ENCODE data around the gene RPUSD4.

RPUSD4 gene

DNA sequence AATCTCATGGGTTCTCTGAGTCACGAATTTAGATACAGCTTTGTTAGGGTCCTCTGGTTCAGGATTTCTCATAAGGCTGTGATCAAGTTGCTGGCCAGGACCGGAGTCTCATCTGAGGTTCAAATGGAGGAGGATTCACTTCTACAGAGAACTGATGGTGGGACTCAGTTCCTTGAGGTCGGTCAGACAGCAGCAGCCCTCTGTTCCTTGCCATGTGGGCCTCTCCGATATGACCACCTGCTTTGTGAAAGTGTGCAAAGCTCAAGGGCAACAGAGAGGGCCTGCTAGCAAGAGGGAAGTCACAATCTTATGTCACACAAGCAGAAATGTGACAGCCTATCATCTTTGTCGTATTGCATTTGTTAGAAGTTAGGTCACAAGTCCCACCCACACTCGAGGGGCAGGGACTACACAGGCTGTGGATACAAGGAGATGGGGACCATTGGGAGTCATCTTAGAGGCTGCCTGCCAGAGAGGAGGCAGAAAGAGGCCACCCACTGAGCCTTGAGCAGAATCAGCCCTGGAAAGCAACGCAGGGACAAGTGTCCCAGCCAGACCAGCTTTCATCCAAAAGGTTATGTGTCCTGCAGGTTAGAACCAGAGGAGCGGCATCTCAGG lies 34.5 kb downstream of the RPUSD4 start:
- DNase-seq: no peak

DNA sequence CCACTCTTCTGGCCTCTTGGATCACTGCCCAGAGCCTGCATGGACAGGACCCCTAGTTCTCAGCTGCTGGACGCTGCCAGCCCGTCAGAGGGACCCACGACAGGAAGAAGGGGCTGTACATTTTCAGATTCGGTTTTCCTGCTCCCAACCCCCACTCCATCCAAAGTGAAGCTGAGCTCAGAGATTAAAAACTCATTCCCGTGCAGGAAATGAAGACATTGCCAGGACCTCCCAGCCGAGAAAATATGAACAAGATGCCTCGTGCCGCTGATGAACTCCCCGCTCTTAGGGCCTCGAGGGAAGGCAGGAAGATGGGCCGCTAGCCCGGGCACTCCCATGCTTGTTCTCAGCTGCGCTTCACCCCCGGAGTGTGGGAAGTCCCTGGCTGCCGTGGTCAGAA lies 36.1 kb downstream of the RPUSD4 start:
- DNase-seq: no peak

DNA sequence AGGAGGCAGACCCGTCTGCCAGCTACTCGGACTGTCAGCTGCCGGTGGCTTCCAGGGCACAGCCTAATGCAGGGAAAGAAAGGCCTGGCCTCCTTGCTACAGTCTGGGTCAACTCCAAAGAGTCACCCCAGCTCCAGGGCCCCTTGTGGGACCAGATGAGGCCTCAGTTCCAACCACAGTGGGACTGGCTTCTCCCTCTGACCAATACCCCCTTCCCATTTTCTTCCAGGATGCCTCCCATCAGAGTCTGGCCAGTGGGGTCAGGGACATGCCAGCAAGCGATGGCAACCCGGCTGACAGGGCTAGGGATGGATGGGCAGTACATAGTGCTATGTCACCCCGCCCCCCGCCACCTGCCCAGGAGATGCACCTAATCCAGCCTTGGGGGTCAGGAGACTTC lies 36.6 kb downstream of the RPUSD4 start:
- DNase-seq: no peak

DNA sequence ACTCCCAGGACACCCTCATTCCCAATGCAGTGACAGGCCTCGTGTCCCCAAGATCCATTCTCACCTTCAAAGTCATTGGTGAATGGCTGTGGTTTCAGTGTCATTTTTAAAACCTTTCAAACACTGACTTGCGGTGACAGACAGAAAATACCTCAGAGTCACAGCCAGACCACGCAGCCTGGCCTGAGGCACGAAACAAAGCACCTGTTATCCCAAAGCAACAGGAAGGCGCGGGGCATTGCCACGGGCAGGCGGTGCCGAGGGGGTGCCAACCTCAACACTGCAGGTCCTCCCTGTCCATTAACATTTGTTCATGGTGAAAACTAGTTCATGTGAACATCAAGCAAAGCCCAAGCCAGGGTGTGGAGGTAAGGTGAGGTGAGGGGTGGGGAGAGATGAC lies 38.2 kb downstream of the RPUSD4 start:
- no peak for DNase-seq

DNA sequence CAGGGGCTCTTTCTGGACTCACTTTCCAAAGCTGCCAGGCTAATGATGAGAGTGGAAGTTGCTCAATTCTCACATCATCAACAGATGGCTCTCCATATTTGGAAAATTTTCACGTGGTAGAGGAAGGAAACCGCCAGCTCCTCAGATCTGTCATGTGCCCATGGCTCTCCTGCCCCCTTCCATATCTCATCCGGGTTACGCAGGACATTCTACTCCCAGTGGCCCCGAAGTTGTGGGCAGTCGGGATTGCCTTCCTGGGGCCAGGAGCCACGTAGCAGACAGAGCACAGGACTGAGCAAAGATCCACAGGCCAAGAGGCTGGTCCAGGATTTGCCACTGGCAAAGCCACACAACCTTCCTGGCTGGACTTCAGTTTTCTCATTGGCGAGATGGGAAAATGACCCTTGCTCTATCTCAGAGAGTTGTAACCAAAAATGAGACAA lies 38.8 kb downstream of the RPUSD4 start:
- DNase-seq: no peak

DNA sequence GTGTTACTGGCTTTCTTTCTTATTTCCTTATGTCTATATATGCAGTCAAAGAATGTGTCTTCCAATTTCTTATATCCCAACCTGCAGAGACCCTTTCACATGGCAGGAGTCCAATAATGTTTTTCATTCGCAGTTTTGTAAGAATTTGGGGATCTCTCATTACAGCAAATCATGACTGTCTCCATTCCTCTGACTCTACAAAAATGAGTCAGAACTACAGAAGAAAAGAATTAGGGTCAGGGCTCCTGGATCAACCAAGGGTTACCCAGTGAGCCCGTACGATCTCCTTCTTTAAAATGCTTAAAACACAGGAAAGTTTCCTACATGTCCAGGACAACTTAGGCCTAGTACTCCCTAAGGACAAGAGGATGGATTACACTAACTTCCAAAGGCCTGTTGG lies 42.2 kb downstream of the RPUSD4 start:
- DNase-seq: no peak

DNA sequence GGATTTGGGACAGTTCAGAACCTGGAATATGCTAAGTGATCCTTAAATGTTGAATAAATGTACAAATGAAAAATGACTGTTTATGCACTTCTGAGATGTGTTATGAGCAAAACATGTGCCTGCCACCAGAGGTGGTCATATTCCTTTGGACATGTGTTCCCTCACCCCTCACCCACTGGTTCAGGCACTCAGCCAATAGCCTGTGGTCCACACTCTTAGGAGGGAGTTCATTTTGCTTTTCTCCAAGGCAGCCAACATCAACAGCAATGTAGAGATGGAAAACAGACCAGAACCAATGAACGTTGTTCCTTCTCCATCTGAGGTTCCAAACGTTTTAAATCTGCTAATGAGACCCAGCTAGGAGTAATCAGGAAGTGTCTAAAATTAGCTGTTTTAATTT lies 44.0 kb downstream of the RPUSD4 start:
- DNase-seq: no peak

DNA sequence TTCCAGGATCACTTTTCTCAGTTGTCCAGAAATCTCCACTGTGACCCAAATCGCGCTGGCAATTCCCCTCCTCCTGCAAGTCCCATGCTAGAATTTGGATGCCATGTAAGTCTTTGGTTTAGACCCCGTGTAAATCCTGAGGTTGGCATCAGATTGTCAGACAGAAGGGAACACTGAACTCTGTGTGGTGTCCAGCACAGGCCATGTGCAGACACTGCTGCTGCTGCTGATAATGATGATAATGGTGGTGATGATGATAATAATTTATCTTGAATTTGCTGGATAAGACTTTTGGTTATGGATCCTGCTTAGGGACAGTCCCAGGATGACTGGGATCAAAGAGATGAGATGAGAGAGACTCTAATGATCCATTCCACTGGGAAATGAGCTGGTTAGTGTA lies 45.0 kb downstream of the RPUSD4 start:
- DNase-seq: no peak

DNA sequence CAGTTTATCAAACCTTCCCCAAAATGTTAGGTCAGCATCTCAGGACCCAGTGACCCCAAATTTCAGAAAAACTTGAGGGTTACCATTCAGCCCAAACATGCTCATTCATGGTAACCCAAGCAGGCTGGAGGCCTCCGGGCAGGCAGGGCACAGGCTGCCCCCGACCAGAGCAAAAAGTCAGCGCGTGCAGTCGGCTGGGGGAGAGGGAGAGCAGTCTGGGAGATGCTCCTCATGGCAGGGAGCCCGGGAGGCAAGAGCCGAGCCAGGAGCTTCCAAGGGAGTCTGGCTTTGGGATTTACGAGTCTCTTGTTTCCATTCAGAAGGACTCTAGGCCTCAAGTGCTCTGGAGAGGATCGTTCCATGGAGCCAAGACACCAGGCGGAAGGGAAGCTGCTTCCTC lies 45.7 kb downstream of the RPUSD4 start:
- no peak for DNase-seq

DNA sequence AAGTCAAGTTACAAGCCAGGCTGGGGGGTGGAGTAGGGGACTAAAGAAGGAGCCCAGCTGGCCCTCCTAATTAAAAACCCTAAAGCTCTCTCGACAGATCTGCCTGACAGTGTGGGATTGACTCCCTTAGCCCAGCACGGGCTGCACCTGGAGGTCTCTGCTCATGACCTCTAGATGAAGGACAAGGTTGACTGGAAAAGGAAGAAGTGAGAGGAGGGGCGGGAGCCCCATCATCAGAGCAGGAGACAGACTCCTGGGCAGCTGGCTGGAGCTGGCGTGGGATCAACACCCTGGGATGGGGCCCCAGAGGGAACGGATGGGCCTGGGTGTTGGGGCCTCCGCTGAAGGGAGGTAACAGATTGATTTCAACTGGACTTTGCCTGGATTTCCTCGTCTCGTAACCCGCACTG lies 46.1 kb downstream of the RPUSD4 start:
- DNase-seq: no peak

DNA sequence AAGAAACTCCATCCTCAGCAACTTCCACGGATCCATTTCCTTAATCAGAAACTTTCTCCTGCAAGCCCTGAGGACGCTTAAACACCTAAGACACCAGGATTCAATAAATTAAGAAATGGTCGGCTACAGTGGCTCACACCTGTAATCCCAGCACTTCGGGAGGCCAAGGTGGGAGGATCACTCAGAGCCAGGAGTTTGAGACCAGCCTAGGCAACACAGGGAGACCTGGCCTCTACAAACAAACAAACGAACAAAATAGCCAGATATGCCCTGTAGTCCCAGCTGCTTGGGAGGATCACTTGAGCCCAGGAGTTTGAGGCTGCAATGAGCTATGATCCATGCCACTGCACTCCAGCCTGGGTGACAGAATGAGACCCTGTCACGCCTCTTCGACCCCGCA lies 46.7 kb downstream of the RPUSD4 start:
- DNase-seq: no peak

DNA sequence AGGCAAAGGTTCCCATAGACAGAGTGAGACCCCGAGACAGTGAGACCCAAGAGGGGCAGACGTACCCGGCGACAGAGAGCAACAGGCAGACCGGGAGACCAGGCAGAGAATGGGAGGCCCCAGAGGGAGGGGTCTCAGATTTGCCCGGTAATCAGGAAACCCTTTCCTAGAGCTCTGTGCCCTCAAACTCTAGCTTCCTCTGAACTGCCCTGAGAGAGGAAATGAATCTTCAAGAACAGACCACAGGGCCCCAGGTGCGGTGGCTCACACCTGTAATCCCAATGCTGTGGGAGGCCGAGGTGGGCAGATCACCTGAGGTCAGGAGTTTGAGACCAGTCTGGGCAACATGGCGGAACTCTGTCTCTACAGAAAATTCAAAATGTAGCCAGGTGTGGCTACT lies 47.7 kb downstream of the RPUSD4 start:
- DNase-seq: no peak

DNA sequence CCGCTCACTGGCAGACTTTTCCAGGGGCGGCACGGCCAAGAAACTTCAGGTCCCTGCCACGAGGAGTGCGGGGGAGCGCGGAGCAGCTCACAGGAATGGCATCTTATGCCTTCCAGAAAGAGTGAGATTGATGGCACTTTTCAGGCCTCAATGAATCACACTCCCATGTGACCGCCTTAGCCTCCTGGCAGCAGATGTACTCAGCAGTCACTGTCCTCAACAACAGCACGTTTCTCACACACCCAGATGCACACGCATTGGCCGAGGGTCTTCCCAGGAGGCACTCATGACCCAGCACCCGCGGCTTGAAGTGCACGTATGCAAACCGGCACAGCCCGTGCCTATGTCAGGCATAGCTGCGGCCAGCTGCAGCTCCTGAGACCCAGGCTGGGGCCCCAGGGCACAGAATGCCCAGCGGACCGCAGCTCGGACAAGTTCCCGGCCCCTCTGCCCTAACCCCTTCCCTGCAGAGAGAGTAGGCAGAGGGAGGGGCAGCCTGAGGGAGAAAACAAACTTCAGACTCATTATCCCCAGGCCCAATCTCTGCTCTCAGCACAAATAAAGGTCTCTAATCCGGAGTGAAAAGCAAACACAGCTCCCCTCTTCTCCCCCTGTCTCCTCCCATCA lies 48.3 kb downstream of the RPUSD4 start:
- DNase-seq: peak; percentile 34

DNA sequence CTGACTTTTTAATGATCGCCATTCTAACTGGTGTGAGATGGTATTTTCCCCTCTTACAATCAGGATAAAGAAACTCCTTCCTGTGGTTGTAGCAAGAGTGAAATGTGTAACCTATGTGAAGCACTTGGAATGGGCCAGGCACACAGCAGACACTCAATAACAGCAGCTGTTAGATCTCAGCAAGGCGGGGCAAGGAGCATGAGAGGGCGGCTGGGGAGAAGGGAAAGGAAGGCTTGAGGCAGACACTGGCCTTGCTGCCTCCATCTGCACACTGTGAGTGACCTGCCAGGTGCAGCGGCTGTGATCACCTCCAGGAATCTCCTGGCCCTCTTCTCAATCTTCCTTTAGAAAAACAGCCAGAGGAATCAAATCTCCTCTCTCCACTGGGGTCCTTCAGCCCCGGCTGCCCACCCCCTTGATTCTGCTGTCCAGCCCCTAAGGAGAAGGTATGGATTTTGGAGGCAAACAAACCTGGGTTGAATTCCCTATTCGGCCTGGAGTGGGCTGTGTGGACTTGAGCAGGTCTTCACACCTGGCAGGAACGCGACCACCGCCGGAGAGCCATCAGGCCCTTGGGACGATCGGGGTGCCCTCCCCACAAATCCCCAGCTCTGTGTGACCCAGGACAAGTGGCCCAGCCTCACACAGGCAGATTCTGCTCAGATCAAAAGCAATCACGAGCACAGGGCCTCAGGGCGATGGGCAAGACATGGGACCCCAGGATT lies 49.0 kb downstream of the RPUSD4 start:
- DNase-seq: no peak

DNA sequence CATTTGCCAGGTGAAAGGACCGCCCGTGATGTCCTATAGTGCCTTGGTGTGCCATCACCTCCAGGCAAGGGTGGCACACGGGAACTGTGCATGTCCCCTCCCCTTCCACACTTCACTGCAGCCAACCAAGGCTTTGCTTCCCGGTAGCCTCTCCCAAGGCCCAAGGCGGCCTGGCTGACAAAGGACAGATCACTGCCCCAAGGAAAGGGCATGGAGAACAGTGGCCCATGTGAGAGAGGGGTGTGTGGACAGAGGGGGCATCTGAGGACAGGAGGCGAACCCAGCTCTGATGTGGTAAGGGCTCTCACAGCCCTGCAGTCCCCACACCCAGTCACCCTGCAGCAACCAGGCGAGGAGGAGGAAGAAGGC lies 50.4 kb downstream of the RPUSD4 start:
- no peak for DNase-seq

DNA sequence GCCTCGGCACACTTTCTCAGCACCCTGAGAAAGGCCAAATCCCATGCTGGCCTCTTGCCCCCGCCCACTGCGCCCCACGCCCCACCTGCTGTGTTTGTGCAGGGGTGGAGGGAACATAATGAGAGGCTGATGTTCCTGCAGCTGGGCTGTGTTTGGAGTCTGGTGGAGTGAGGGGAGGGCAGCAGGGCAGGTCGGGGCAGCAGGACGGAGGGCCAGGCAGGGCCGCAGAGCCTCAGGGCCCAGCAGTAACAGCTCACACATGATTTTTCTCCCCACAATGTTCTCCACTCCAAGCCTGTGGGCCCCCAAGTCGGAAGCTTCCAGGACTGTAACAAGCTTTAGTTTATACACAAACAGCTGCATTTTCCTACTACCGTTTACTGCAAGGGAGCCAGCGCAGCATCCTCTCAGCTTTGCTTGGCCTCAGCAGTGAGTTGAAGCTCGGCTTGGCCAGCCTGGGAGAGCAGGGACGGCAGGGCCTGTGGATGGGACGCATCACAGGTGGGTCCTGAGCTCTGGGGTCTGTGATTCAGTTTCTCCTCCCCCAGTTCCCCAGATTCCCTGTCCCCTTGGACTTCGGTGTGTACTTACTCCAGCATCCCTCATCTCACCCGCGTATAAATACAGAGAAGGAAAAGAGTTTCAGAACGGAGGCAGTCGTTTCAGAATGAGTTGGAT lies 51.0 kb downstream of the RPUSD4 start:
- DNase-seq: peak; percentile 86

DNA sequence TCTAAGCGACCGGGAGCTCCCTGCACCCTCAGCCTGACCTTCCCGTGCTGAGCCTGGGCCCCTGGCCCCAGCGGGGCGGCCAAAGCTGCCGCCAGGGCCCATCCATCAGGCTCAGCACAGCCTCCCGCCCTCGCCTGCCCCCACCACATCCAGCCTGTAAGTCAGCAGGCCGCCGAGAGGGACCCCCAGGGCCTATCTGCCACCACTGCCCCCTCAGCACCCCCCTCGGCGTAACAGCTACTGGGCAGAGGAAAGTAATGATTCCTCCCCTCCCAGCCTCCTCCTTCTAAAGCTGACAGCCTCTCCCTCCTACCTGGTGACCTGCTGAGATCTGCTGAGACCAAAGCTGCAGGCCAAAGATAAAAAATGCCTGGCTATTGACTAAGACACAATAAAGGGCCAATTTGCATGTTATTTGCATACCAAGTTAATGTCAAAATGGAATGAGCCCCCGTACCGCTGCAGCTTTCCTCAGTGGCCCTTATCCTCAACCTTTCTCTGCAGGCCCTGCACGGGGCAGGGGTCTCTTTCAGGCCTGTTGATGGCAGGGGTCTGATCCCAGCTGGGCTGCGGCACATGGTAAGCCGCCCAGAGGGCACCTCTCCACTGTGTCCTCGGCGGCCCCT lies 51.6 kb downstream of the RPUSD4 start:
- peak; percentile 98 for DNase-seq

DNA sequence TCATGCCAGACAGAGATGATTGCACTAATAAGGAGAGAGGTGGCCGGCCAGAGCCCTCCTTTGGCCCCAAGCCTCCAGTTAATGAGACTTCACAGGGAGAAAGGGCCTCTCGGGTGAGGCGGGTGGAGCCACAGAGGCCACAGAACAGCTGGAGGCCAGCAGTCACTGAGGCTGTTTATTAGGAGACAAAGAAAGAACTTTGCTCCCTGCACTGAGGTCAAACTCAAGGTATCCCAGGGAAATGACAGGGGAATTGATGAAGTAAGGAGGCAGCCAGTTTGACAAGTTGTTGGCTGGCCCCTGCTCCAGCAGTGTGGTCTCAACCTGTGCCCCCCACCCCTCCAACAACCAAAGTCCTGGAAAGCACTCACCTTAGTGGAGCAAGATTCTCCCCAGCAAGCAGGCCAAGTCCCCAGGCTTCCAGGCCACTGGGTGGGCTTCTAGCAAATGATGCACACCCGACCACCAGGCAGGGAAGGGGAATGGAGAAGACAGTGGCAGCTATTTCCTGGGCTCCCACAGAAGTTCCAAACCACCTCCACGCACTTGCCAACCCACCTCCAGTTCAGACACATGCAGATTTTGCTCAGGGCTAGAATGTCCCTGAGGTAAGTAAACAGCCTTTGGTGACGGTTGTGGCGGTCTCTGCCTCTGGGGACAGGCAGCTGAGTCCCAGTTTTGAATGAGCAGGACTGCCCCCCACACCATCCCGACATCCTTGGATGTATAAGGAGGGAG lies 53.2 kb downstream of the RPUSD4 start:
- peak; percentile 80 for DNase-seq

DNA sequence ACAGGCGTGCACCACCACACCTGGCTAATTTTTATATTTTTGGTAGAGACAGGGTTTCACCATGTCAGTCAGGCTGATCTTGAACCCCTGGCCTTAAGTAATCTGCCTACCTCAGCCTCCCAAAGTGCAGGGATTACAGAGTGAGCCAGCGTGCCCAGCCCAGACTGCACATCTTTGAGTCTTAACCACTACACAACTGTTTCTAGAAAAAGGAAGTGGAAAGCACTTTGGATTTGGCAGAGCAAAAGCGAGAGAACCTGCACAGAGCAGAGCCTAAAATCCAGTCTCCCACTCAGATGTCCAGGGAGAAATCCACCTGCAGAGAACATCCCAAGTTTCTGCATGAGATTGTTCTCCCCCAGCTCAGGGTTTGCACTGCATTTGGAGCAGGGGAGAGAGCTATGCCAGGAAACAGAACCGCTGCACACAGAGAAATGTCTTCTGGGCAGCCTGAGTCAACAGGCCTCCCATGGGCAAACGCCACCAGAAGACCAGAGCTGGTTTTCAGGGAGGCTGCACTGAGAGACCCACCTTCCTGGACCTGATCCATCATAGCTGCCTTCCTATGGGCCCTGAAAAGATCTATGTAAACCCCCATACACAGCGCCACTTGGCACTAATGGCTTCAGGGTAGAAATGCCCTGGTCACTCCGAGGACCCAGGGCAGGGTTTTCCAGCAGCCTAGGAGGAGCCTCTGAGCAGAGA lies 54.0 kb downstream of the RPUSD4 start:
- DNase-seq: no peak

DNA sequence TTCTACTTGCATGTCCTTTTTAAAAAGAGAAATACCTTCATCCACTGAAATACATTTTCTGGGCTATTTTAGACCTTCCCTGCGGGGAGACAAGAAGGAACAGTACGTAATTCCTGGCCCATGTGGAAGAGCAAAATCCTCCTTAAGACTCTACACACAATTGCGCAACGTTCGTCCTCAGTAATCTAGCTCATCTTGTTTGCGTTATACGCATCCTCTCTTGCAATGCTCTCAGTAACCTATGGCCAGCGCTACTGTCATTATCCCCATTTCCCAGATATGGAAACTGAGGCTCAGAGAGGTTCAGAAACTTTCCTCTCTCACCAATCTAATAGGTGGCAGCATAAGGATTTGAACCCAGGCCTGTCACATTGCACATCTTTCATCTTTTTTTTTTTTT lies 54.6 kb downstream of the RPUSD4 start:
- DNase-seq: no peak

DNA sequence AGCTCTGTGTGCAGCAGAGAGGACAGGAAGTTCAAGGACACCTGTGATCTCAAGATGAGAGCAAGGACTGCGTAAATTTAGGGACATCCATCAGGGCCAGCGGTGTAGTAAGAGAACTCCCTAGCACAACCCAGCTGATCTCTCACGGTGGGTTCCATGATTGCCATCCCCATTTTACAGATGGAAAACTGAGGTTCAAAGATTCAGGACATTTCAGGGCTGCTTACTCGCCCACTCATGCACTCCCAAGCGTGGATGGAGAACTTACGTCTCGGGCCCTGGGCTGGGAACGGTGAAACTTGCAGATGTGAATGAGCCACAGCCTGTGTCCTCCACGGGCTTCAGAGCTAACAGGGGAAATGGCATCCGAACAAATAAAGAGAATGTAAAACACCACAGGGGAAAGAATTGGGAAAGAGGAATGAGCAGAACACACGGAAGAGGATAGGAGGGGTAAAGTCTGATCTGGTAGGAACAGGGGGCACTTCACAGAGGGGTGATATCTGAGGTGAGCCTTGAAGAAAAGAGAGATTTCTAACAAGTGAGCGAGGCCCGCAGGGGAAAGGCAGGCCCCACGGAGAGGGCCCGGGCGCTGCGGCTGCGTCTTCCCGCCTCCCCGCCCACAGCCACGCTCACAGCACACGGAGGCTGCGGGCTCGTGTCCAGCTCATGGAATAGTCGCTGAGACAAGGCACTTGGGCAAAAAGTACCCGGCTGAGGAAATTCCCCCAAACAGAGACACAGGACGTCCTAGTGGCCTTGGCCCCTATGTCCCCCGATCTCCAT lies 55.9 kb downstream of the RPUSD4 start:
- no peak for DNase-seq
